ENCODE measurements around the gene UCN. TPM values are rescaled to one million over a fixed set of nuclear protein-coding genes. Genes with fewer than 3 reads are reported as not detected.

Gene UCN
- total RNA-seq, 1 experiment from 2014 or later, result not detected

DNA sequence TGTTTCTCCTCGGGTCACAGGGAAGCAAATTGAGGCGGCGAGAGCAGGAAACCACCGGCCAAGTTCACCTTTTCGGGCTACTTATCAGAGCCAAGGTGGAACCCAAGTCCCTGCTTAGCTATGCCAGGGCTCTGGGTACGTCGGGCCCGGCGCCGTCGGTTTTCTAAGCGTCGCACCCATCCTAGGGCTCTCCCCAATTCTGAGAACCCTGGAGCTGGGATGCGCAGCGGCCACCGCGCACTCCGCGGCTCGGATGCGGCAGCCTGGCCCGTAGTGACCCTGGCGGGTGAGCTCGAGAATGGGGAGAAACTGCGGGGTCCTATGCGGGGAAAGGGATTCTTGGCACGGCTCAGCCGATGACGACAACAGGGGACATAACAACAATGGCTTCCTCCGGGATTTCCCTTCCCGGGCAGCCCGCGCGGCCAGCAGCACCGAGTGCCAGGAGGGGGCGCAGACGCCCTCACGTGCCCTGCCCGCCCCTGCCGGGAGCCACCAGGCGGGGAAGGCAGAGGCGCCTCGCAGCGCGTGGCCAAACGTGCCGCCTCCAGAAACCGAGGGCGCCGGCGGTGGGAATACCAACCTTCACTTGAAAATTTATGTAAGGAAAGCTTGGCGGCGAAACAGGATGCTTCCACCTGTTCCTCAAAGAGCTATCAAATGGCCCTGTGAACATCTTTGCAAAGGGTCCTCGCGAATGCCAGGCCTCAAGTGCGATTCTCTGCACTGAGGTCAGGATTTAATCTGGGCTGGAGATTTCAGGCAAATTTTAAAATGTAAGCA lies 43.3 kb downstream of the UCN start:
- DNase-seq (ENCODE audit: low spot score), result peak; percentile 20
- in situ Hi-C loops (cut with HindIII; ENCODE audit: low sequenced_read_pairs), result no loop called here

GRCh38 chr2:27264253-27264752 lies 43.9 kb downstream of the UCN start:
- no peak for DNase-seq (ENCODE audit: low spot score)
- in situ Hi-C loops (cut with HindIII; ENCODE audit: low sequenced_read_pairs), result no loop called here

DNA sequence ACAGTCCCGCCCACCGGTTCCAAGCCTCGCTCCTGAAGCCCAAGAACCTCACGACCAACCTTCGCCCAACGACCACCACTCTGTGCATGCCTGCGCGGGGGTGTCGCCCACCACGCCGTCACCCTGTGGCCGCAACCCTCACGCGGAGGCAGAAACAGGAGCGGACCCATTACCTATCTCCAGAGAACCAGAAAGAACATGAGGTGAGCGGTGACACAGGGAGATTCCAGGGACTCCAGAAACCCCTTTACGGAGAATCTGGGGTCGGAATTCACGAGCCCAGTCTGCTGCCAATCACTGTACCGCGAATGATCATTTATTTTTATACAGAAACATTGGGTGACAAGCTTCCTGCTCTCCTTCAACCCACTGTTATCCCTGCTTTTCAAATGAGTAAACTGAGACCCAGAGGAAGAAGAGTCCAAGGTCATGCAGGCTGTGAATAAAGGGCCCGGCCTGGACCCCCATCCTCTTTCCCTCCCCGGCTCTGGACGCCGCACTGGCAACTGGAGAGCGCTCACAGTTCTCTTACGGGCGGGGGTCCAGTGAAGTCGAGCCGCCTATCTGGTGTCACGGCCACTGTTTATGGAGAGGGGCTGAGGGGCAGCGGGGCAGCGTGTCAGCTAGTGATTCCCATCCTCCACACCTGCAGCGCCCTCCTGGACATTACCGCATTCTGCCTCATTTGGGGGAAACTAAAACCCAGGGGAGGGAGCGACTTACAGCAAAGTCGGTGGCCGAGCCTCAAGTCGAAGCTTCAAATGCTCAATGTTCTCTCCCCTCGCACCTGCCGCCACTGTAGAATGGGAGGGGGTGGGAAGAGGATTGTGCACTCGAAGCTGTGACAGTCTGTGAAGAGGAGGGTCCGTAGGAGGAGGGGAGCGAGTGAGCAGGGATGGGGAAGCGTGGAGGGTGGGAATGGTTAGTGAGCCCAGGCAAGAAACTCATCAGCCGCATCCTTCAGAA lies 44.7 kb downstream of the UCN start:
- in situ Hi-C loops (cut with HindIII; ENCODE audit: low sequenced_read_pairs), result no loop called here
- no peak for DNase-seq (ENCODE audit: low spot score)

- peak; percentile 14 for DNase-seq (ENCODE audit: low spot score)
- in situ Hi-C loops (cut with HindIII; ENCODE audit: low sequenced_read_pairs), result no loop called here
Measured at GRCh38 chr2:27262379-27263286, 45.6 kb downstream of the UCN start, which contains the start of gene SLC30A3. Gene SLC30A3 (minus strand): TSS chr2:27263047. CDS start chr2:27262906, 141 bp downstream.

DNA sequence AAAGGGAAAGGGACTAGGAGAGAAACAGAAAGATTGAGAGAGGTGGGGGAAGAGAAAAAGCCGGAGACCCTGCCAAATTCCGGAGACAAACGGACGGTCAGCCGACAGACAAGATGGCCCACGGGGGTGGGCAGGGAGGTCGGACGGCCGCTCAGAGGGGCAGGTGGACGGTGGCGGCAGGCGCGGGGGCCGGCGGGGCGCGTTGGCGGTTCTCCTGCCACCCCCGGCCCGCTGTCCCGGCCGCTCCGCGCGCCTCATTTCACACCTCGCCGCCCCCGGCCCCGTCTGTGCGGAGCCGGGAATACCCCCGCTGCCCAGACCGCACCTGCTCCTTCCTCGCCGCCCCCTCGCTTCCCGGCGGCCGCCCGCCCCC lies 46.3 kb downstream of the UCN start:
- no peak for DNase-seq (ENCODE audit: low spot score)
- in situ Hi-C loops (cut with HindIII; ENCODE audit: low sequenced_read_pairs), result no loop called here

DNA sequence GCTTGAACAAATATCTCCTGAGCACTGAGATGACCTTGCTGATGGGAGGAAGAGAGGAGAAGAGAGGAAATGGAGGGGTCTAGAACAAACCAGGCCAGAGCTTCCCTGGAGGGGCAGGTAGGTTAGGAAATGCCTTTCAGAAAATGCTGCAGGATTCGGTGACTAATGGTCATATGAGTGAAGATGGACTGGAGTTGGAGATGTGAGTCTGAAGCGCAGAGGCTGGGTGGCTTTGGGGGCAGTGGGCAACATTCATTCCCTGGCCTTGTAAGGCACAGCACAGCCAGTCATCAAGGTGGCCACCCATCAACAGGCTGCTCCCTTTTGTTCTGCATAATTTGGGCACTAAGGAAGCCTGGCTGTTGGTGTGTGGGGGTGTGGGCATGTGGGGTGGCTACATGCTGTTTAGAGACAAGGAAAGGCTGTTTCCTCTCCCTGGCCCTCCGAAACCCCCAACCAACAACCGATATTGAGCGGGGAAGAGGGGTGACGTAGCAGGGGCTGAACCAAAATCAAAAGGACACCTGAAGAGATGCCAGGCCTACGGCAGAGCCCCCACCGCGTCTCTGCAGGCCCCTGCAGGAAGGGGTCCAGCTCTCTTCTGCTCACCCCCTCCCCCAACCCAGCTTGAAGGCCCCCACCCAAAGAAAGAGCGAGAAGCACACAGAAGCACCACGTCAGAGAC lies 46.9 kb downstream of the UCN start:
- in situ Hi-C loops (cut with HindIII; ENCODE audit: low sequenced_read_pairs), result no loop called here
- no peak for DNase-seq (ENCODE audit: low spot score)

- no peak for DNase-seq (ENCODE audit: low spot score)
- in situ Hi-C loops (cut with HindIII; ENCODE audit: low sequenced_read_pairs), result no loop called here
Measured at GRCh38 chr2:27258051-27258450, 50.2 kb downstream of the UCN start.

Other genes starting within 250 kb of the UCN start
- gene OST4, start 236.8 kb downstream of the UCN start, total RNA-seq (2014; rRNA removed; shearing (Covaris generic)), result 339 and 392 TPM in 2 replicates
- 2.3 and 3.9 TPM in 2 replicates for gene EMILIN1, start 229.8 kb downstream of the UCN start, total RNA-seq (2014; rRNA removed; shearing (Covaris generic))
- 2.4 and 7.3 TPM in 2 replicates for gene KHK, start 221.7 kb downstream of the UCN start, total RNA-seq (2014; rRNA removed; shearing (Covaris generic))
- 1.3 and 11.3 TPM in 2 replicates for gene CGREF1, start 189.3 kb downstream of the UCN start, total RNA-seq (2014; rRNA removed; shearing (Covaris generic))
- 0.43 TPM in 1 of 2 replicates, not detected in the other for gene ABHD1, start 184.6 kb downstream of the UCN start, total RNA-seq (2014; rRNA removed; shearing (Covaris generic))
- 89.5 and 92.2 TPM in 2 replicates for gene PREB, start 173.8 kb downstream of the UCN start, total RNA-seq (2014; rRNA removed; shearing (Covaris generic))
- not detected in 2 replicates for gene PRR30, start 169.0 kb downstream of the UCN start, total RNA-seq (2014; rRNA removed; shearing (Covaris generic))
- not detected in 2 replicates for gene TCF23, start 159.4 kb downstream of the UCN start, total RNA-seq (2014; rRNA removed; shearing (Covaris generic))
- gene ATRAID, start 96.4 kb downstream of the UCN start, total RNA-seq (2014; rRNA removed; shearing (Covaris generic)), result 130 and 164 TPM in 2 replicates
- gene SLC5A6, start 96.2 kb downstream of the UCN start, total RNA-seq (2014; rRNA removed; shearing (Covaris generic)), result 53.8 and 60.0 TPM in 2 replicates
- gene CAD, start 91.1 kb downstream of the UCN start, total RNA-seq (2014; rRNA removed; shearing (Covaris generic)), result 52.3 and 69.6 TPM in 2 replicates
- gene SLC30A3, start 45.4 kb downstream of the UCN start, total RNA-seq (2014; rRNA removed; shearing (Covaris generic)), result 1.3 and 2.6 TPM in 2 replicates
- not detected in 2 replicates for gene DNAJC5G, start 33.0 kb downstream of the UCN start, total RNA-seq (2014; rRNA removed; shearing (Covaris generic))
- gene TRIM54, start 26.0 kb downstream of the UCN start, total RNA-seq (2014; rRNA removed; shearing (Covaris generic)), result not detected in 2 replicates
- gene MPV17, start 14.7 kb upstream of the UCN start, total RNA-seq (2014; rRNA removed; shearing (Covaris generic)), result 80.5 and 99.1 TPM in 2 replicates
- gene GTF3C2, start 48.3 kb upstream of the UCN start, total RNA-seq (2014; rRNA removed; shearing (Covaris generic)), result 101 and 102 TPM in 2 replicates
- 36.0 and 44.8 TPM in 2 replicates for gene EIF2B4, start 61.9 kb upstream of the UCN start, total RNA-seq (2014; rRNA removed; shearing (Covaris generic))
- gene SNX17, start 62.2 kb upstream of the UCN start, total RNA-seq (2014; rRNA removed; shearing (Covaris generic)), result 157 and 165 TPM in 2 replicates
- 20.4 and 23.3 TPM in 2 replicates for gene ZNF513, start 72.3 kb upstream of the UCN start, total RNA-seq (2014; rRNA removed; shearing (Covaris generic))
- 178 and 244 TPM in 2 replicates for gene PPM1G, start 101.1 kb upstream of the UCN start, total RNA-seq (2014; rRNA removed; shearing (Covaris generic))
- 92.4 and 108 TPM in 2 replicates for gene NRBP1, start 120.2 kb upstream of the UCN start, total RNA-seq (2014; rRNA removed; shearing (Covaris generic))
- gene KRTCAP3, start 133.9 kb upstream of the UCN start, total RNA-seq (2014; rRNA removed; shearing (Covaris generic)), result not detected in 2 replicates
- 4.4 and 9.4 TPM in 2 replicates for gene IFT172, start 181.3 kb upstream of the UCN start, total RNA-seq (2014; rRNA removed; shearing (Covaris generic))
- gene FNDC4, start 186.8 kb upstream of the UCN start, total RNA-seq (2014; rRNA removed; shearing (Covaris generic)), result 4.0 and 5.2 TPM in 2 replicates
- gene GCKR, start 188.4 kb upstream of the UCN start, total RNA-seq (2014; rRNA removed; shearing (Covaris generic)), result not detected in 2 replicates